Glomerular endothelial cell (primary cell): Measurements from ENCODE around the gene E4F1. TPM values are rescaled to one million over a fixed set of nuclear protein-coding genes. Genes with fewer than 3 reads are reported as not detected.

Experiments used
- DNase-seq: peaks from one replicate; pipeline ENCODE4 v3.0.0-alpha.2; 2011; ENCODE audit warnings: low read depth, low spot score; ENCODE audit errors: extremely low read depth
- total RNA-seq: library from RNA; depleted of rRNA; stranded (reverse); fragments of >200 nt; gene quantifications from 2 replicates; pipeline ENCODE4 v1.2.3, GENCODE V29; 2015

E4F1 gene
- total RNA-seq, 1 donor from 2014 or later, result 37.5 TPM

- DNase-seq, result no peak
These were observed 46.7 kb downstream of the E4F1 start for GRCh38 chr16:2270070-2270462.

GRCh38 chr16:2270588-2271470 is 47.4 kb downstream of the E4F1 start:
- no peak for DNase-seq

GRCh38 chr16:2271848-2272461 is 48.6 kb downstream of the E4F1 start:
- no peak for DNase-seq

GRCh38 chr16:2273484-2273883 is 50.1 kb downstream of the E4F1 start:
- no peak for DNase-seq

GRCh38 chr16:2273931-2274330 is 50.5 kb downstream of the E4F1 start:
- no peak for DNase-seq

- no peak for DNase-seq
These were observed 52.3 kb downstream of the E4F1 start for GRCh38 chr16:2275476-2276367.

GRCh38 chr16:2276368-2277195 is 53.2 kb downstream of the E4F1 start:
- DNase-seq, result no peak

- DNase-seq, result no peak
These were observed 54.3 kb downstream of the E4F1 start for GRCh38 chr16:2277466-2278271.

- no peak for DNase-seq
These were observed 54.8 kb downstream of the E4F1 start for GRCh38 chr16:2278272-2278608.

- no peak for DNase-seq
These were observed 55.8 kb downstream of the E4F1 start for GRCh38 chr16:2278956-2279800.

- no peak for DNase-seq
These were observed 57.1 kb downstream of the E4F1 start for GRCh38 chr16:2280461-2280860.

GRCh38 chr16:2280981-2281542 is 57.7 kb downstream of the E4F1 start:
- DNase-seq, result no peak

GRCh38 chr16:2282262-2282661 is 58.9 kb downstream of the E4F1 start:
- no peak for DNase-seq

GRCh38 chr16:2282866-2283555 is 59.6 kb downstream of the E4F1 start:
- no peak for DNase-seq

- DNase-seq, result no peak
These were observed 60.8 kb downstream of the E4F1 start for GRCh38 chr16:2284001-2284770.

- no peak for DNase-seq
These were observed 61.6 kb downstream of the E4F1 start for GRCh38 chr16:2284797-2285576.
